ENCODE measurements around the gene TUBAL3.

The TUBAL3 gene

GRCh38 chr10:5373307-5373706 lies 31.3 kb downstream of the TUBAL3 start:
- CTCF ChIA-PET: no interaction called here
- Histone ChIP-seq H3K9me3 (ENCODE audit: control insufficient read depth, insufficient read depth, low read depth, low read length) (no peaks in the 10 kb centered on the region), H3K27ac (ENCODE audit: extremely low read depth, low read depth, low read length) (no peak overlapping the region), H3K4me3 (ENCODE audit: low read depth, low read length) (no peak overlapping the region), H3K36me3 (ENCODE audit: control insufficient read depth in 2 of 2, insufficient read depth in 1 of 2, low read length in 2 of 2) (no peaks in the 10 kb centered on the region), H3K4me1 (ENCODE audit: control insufficient read depth, insufficient read depth, low read length) (no peaks in the 10 kb centered on the region)
- TF ChIP-seq ZBTB7A (tag by site-specific recombination; IDR thresholded peaks at IDR 0.05; ENCODE audit: low read depth) (no peak), ZNF521 (tag by site-specific recombination; IDR thresholded peaks at IDR 0.05) (no peak), ZNF701 (tag by site-specific recombination; IDR thresholded peaks at IDR 0.05) (no peak), FEZF1 (tag by site-specific recombination; IDR thresholded peaks at IDR 0.05) (no peak)
- POLR2A ChIA-PET: no interaction called here

DNA sequence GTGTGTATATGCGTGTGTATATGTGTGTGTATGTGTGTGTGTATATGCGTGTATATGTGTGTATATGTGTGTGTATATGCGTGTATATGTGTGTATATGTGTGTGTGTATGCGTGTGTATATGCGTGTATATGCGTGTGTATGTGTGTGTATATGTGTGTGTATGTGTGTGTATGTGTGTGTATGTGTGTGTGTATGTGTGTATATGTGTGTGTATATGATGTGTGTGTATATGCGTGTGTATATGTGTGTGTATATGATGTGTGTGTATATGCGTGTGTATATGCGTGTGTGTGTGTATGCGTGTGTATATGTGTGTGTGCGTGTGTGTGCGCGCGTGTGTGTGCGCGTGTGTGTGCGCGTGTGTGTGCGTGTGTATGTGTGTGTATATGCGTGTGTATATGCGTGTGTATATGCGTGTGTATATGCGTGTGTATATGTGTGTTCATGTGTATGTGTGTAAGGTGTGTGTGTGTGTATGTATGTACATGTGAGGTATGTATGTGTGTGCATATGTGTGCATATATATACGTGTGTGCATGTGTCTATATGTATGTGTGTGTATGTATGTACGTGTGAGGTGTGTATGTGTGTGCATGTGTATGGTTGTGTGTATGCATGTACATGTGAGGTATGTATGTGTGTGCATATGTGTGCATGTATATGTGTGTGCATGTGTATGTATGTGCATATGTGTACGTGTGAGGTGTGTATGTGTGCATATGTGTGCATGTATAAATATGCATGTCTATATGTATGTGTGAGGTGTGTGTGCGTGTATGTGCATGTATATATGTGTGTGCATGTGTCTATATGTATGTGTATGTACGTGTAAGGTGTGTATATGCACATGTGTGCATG lies 33.9 kb downstream of the TUBAL3 start:
- H3K36me3 ChIP-seq (ENCODE audit: control insufficient read depth in 2 of 2, insufficient read depth in 1 of 2, low read length in 2 of 2): no peaks in the 10 kb centered on the region
- no peak overlapping the region for H3K4me3 ChIP-seq (ENCODE audit: low read depth, low read length)
- H3K27ac ChIP-seq (ENCODE audit: extremely low read depth, low read depth, low read length): no peak overlapping the region
- ChIA-PET CTCF (no interaction called here), POLR2A (no interaction called here)
- TF ChIP-seq ZNF426 (tag by site-specific recombination; IDR thresholded peaks at IDR 0.05) (no peak), ZNF768 (tag by site-specific recombination; IDR thresholded peaks at IDR 0.05) (no peak), ZNF707 (tag by site-specific recombination; IDR thresholded peaks at IDR 0.05) (0 out of 2 replicates have a peak, but pooled peaks have one; percentile 40), PRDM2 (tag by site-specific recombination; IDR thresholded peaks at IDR 0.05; ENCODE audit: borderline replicate concordance) (0 out of 2 replicates have a peak, but pooled peaks have one; percentile 72), SCRT2 (tag by site-specific recombination; IDR thresholded peaks at IDR 0.05) (no peak), ZNF2 (tag by site-specific recombination; IDR thresholded peaks at IDR 0.05) (no peak), ZNF473 (tag by site-specific recombination; IDR thresholded peaks at IDR 0.05) (no peak), ZSCAN4 (tag by site-specific recombination; IDR thresholded peaks at IDR 0.05) (peak; percentile 98), ZXDB (tag by site-specific recombination; IDR thresholded peaks at IDR 0.05) (no peak), ZNF514 (tag by site-specific recombination; IDR thresholded peaks at IDR 0.05) (no peak), ZFP69B (tag by site-specific recombination; IDR thresholded peaks at IDR 0.05) (no peak), OVOL3 (tag by site-specific recombination; IDR thresholded peaks at IDR 0.05) (no peak; the same call in 1 of the 2 replicates), ZNF48 (tag by site-specific recombination; IDR thresholded peaks at IDR 0.05) (no peak), ZNF658 (tag by site-specific recombination; IDR thresholded peaks at IDR 0.05) (no peak), ZBTB26 (tag by site-specific recombination; optimal IDR thresholded peaks at IDR 0.05) (no peak), HOXA7 (CRISPR knock-in tag; IDR thresholded peaks at IDR 0.05; ENCODE audit: borderline replicate concordance) (no peak)
- TF ChIP-seq, protein P1, sequence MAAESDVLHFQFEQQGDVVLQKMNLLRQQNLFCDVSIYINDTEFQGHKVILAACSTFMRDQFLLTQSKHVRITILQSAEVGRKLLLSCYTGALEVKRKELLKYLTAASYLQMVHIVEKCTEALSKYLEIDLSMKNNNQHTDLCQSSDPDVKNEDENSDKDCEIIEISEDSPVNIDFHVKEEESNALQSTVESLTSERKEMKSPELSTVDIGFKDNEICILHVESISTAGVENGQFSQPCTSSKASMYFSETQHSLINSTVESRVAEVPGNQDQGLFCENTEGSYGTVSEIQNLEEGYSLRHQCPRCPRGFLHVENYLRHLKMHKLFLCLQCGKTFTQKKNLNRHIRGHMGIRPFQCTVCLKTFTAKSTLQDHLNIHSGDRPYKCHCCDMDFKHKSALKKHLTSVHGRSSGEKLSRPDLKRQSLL (tag by site-specific recombination; IDR thresholded peaks at IDR 0.05): no peak
- no peaks in the 10 kb centered on the region for H3K4me1 ChIP-seq (ENCODE audit: control insufficient read depth, insufficient read depth, low read length)
- H3K9me3 ChIP-seq (ENCODE audit: control insufficient read depth, insufficient read depth, low read depth, low read length): no peaks in the 10 kb centered on the region
